SK-N-SH (cell line): ENCODE data around the gene MMP14. TPM values are rescaled to one million over a fixed set of nuclear protein-coding genes. Genes with fewer than 3 reads are reported as not detected.

ENCODE experiments used
- CTCF ChIA-PET: fragments of 300-600, 350-600 bp; formaldehyde crosslinking; extraction: SDS; loops from one replicate; lab custom pipeline; 2021; lab: Yijun Ruan, JAX
- POLR2A ChIA-PET: fragments of 350-600 bp; sonication (Branson Sonifier 250); formaldehyde crosslinking; extraction: SDS; loops from one replicate; lab custom pipeline; 2020; ENCODE audit warnings: antibody characterized with exemption, inconsistent platforms; lab: Yijun Ruan, JAX
- DNase-seq: peaks from one replicate; pipeline ENCODE4 v3.0.0; 2012
- H2AFZ ChIP-seq: fragments of 200-600 bp; sonication (generic); 2 replicates; pipeline ENCODE4 v1.8.1; 2016; ENCODE audit warnings: antibody characterized with exemption, mild to moderate bottlenecking, low read depth
- H3F3A ChIP-seq: fragments of 200-600 bp; sonication (generic); replicated peaks from 2 replicates; pipeline ENCODE3; 2016; ENCODE audit warnings: antibody characterized with exemption, mild to moderate bottlenecking; ENCODE audit not compliant: insufficient read depth
- H3K27ac ChIP-seq, 2 experiments: fragments of 200-500 bp in 1 of 2; fragments of 200-600 bp in 1 of 2; sonication (Bioruptor generic) in 1 of 2; sonication (generic), shearing (Covaris generic) in 1 of 2; 2 replicates each; pipeline versions ENCODE4 v1.5.1 to v1.6.1; 2014 to 2016; ENCODE audit warnings: low read depth in 2 of 2, inconsistent platforms in 1 of 2, low read length in 1 of 2, mild to moderate bottlenecking in 1 of 2, mixed read lengths in 1 of 2
- H3K27me3 ChIP-seq: fragments of 200-600 bp; sonication (generic), shearing (Covaris generic); 2 replicates; pipeline ENCODE4 v1.6.1; 2016; ENCODE audit warnings: mixed run types; ENCODE audit not compliant: insufficient read depth
- H3K36me3 ChIP-seq, 2 experiments: fragments of 200-500 bp in 1 of 2; fragments of 200-600 bp in 1 of 2; sonication (Bioruptor generic) in 1 of 2; sonication (generic) in 1 of 2; replicated peaks in 1 of 2; 2 replicates each; pipeline versions ENCODE3 to v1.5.1; 2014 to 2016; ENCODE audit warnings: low read length in 1 of 2, mild to moderate bottlenecking in 1 of 2; ENCODE audit not compliant: insufficient read depth in 2 of 2, control insufficient read depth in 1 of 2
- H3K4me1 ChIP-seq, 2 experiments: fragments of 200-500 bp in 1 of 2; fragments of 200-600 bp in 1 of 2; sonication (Bioruptor generic) in 1 of 2; sonication (generic), shearing (Covaris generic) in 1 of 2; 2 replicates each; pipeline versions ENCODE4 v1.5.1 to v1.6.1; 2014 to 2016; ENCODE audit warnings: low read depth in 1 of 2, low read length in 1 of 2, mixed run types in 1 of 2; ENCODE audit not compliant: insufficient read depth in 2 of 2, control insufficient read depth in 1 of 2
- H3K4me2 ChIP-seq: fragments of 200-600 bp; sonication (generic), shearing (Covaris generic); 2 replicates; pipeline ENCODE4 v1.6.1; 2017; ENCODE audit warnings: mixed run types
- H3K4me3 ChIP-seq, 2 experiments: fragments of 200-500 bp in 1 of 2; fragments of 200-600 bp in 1 of 2; sonication (Bioruptor generic) in 1 of 2; sonication (generic), shearing (Covaris generic) in 1 of 2; 2 replicates each; pipeline versions ENCODE4 v1.5.1 to v1.8.1; 2014 to 2016; ENCODE audit warnings: low read depth in 2 of 2, inconsistent platforms in 1 of 2, low read length in 1 of 2, mild to moderate bottlenecking in 1 of 2, mixed read lengths in 1 of 2, moderate library complexity in 1 of 2
- H3K79me2 ChIP-seq: fragments of 200-600 bp; sonication (generic); 2 replicates; pipeline ENCODE4 v1.8.1; 2017; ENCODE audit warnings: mild to moderate bottlenecking; ENCODE audit not compliant: insufficient read depth
- H3K9ac ChIP-seq: fragments of 200-600 bp; sonication (generic); 2 replicates; pipeline ENCODE4 v1.6.1; 2017; ENCODE audit warnings: mixed run types
- H3K9me2 ChIP-seq: fragments of 200-600 bp; sonication (generic); 2 replicates; pipeline ENCODE4 v1.6.1; 2017; ENCODE audit warnings: mixed run types
- H3K9me3 ChIP-seq: fragments of 200-600 bp; sonication (generic); 2 replicates; pipeline ENCODE4 v1.6.1; 2017; ENCODE audit warnings: mixed run types, mild to moderate bottlenecking, moderate library complexity
- H4K20me1 ChIP-seq: fragments of 200-600 bp; sonication (generic); 2 replicates; pipeline ENCODE4 v1.6.1; 2017; ENCODE audit warnings: mild to moderate bottlenecking, mixed run types; ENCODE audit not compliant: insufficient read depth
- EZH2phosphoT487 ChIP-seq: fragments of 200-600 bp; sonication (generic); IDR thresholded peaks from 2 replicates; pipeline ENCODE4 v1.6.1; 2017; ENCODE audit warnings: low read depth, mixed run types, mild to moderate bottlenecking, antibody characterized with exemption, moderate library complexity, borderline replicate concordance
- IRF3 ChIP-seq: fragments of 150-350 bp; IDR thresholded peaks from 2 replicates; pipeline ENCODE4 v1.6.1; 2016; ENCODE audit warnings: mild to moderate bottlenecking, low read depth, low read length
- NRF1 ChIP-seq: IDR thresholded peaks from 2 replicates; pipeline ENCODE4 v1.6.1; 2012; ENCODE audit warnings: low read depth, mild to moderate bottlenecking, low read length
- RCOR1 ChIP-seq: fragments of 150-350 bp; IDR thresholded peaks from 2 replicates; pipeline ENCODE4 v1.6.1; 2017; ENCODE audit warnings: antibody characterized with exemption, low read length
- REST ChIP-seq: IDR thresholded peaks from 2 replicates; pipeline ENCODE4 v1.6.1; 2012; ENCODE audit warnings: mild to moderate bottlenecking, low read depth, low read length, moderate library complexity
- SIN3A ChIP-seq: IDR thresholded peaks from 2 replicates; pipeline ENCODE4 v1.6.1; 2012; ENCODE audit warnings: low read depth, mild to moderate bottlenecking, low read length, moderate library complexity, borderline replicate concordance
- SMC3 ChIP-seq: IDR thresholded peaks from 2 replicates; pipeline ENCODE4 v1.6.1; 2012; ENCODE audit warnings: low read depth, low read length, improper control_type of control experiment
- TAF1 ChIP-seq: IDR thresholded peaks from 2 replicates; pipeline ENCODE4 v1.6.1; 2012; ENCODE audit warnings: low read depth, mild to moderate bottlenecking, low read length, moderate library complexity, borderline replicate concordance
- TCF12 ChIP-seq: IDR thresholded peaks from 2 replicates; pipeline ENCODE4 v1.4.0; 2012
- TEAD4 ChIP-seq: IDR thresholded peaks from 2 replicates; pipeline ENCODE4 v1.4.0; 2012; ENCODE audit warnings: mild to moderate bottlenecking, borderline replicate concordance; ENCODE audit not compliant: insufficient read depth
- USF2 ChIP-seq: fragments of 150-350 bp; IDR thresholded peaks from 2 replicates; pipeline ENCODE4 v1.6.1; 2017; ENCODE audit warnings: antibody characterized with exemption, low read length, low read depth, borderline replicate concordance
- WGBS: methylation state at CpG from one replicate; pipeline ENCODE4 v1.1.6; 2017; ENCODE audit warnings: low lambda C conversion rate; 5-methylcytosine and 5-hydroxymethylcytosine counted together
- polyA plus RNA-seq, 3 experiments: library from polyadenylated mRNA; depleted of rRNA; stranded (reverse); fragments of >200 nt; gene quantifications; 2 replicates each; pipeline ENCODE4 v1.2.3, GENCODE V29; 2012

MMP14 gene
- polyA plus RNA-seq, 1 of the 3 experiments (the other 2 are of a cell fraction) = 139 TPM

GRCh38 chr14:22887260-22887989 is 51.0 kb downstream of the MMP14 start (continued):
- TF ChIP-seq REST = no peak
- TF ChIP-seq TCF12 = 0 out of 2 replicates have a peak, but pooled peaks have one; percentile 6
- no peak for TF ChIP-seq SMC3
- TF ChIP-seq NRF1 = no peak

- no peak for TF ChIP-seq TAF1
- no peak for TF ChIP-seq EZH2phosphoT487
- TF ChIP-seq IRF3 = no peak
- TF ChIP-seq RCOR1 = no peak
- TF ChIP-seq TEAD4 = no peak
- TF ChIP-seq USF2 = no peak
- TF ChIP-seq SIN3A = no peak
- TF ChIP-seq, all 33 proteins: peak for 0
- H3K36me3 ChIP-seq = no peaks in the 10 kb centered on the region
- no peaks in the 10 kb centered on the region for H3K9me2 ChIP-seq
- peak overlapping the region; percentile 88 for H3K4me2 ChIP-seq
- H3K4me1 ChIP-seq = peaks cover 8 to 33% of the 10 kb centered on the region in 2 experiments; a peak in 2 of 4 replicates
- POLR2A ChIA-PET = interaction anchor here (1.7 kb wide), 1 partner anchor 17 kb away, joined by 3 read pairs; the partner anchor contains the start of gene LRP10
- no peaks in the 10 kb centered on the region for H4K20me1 ChIP-seq
- H3F3A ChIP-seq = no peaks in the 10 kb centered on the region
- H3K9me3 ChIP-seq = no peaks in the 10 kb centered on the region
- H3K79me2 ChIP-seq = peaks cover 6% of the 10 kb centered on the region; the same call in 1 of the 2 replicates
- no peak overlapping the region for H3K27ac ChIP-seq
- peak overlapping the region; percentile 63 to 82 for H3K4me3 ChIP-seq
- peak overlapping the region; percentile 82; the same call in 1 of the 2 replicates for H3K9ac ChIP-seq
- 75% methylated on average over 3 of the region's 5 CpGs for WGBS
- H2AFZ ChIP-seq = peak overlapping the region; percentile 98; the same call in 1 of the 2 replicates
- H3K27me3 ChIP-seq = no peaks in the 10 kb centered on the region
- no peak for DNase-seq
- CTCF ChIA-PET = interaction anchor here (1.1 to 13.0 kb wide), 7 partner anchors 9 to 107 kb away, joined by 3 to 96 read pairs (median 7); no protein-coding TSS in a partner anchor
Measured at GRCh38 chr14:22887990-22888378, 51.6 kb downstream of the MMP14 start.
